ENCODE measurements around the gene ARPC2. TPM values are rescaled to one million over a fixed set of nuclear protein-coding genes. Genes with fewer than 3 reads are reported as not detected.

The ARPC2 gene
- total RNA-seq, 1 donor from 2014 or later: 172 TPM

GRCh38 chr2:218186355-218186766, 30.6 kb upstream of the ARPC2 start:
- Histone ChIP-seq H3K27me3 (ENCODE audit: control insufficient read depth in 3 of 3, insufficient read depth in 3 of 3, low read length in 3 of 3) (peaks cover 0 to under 1% (median 0%) of the 10 kb centered on the region in 3 donors), H3K9ac (ENCODE audit: low read depth in 1 of 3, low read length in 3 of 3) (peak overlapping the region in 1 of 3 donors; percentile 50), H3K27ac (ENCODE audit: low read depth, low read length) (peak overlapping the region; percentile 10), H3K9me3 (ENCODE audit: control insufficient read depth in 3 of 3, low read length in 3 of 3) (no peaks in the 10 kb centered on the region), H3K4me1 (ENCODE audit: control insufficient read depth in 3 of 3, insufficient read depth in 3 of 3, low read length in 3 of 3) (peaks cover 11 to 19% (median 18%) of the 10 kb centered on the region in 3 donors), H3K4me3 (ENCODE audit: low read length in 3 of 3) (peak overlapping the region in 2 of 3 donors; percentile 0 to 24), H3K36me3 (ENCODE audit: control insufficient read depth in 3 of 3, insufficient read depth in 3 of 3, low read length in 3 of 3) (no peaks in the 10 kb centered on the region)

DNA sequence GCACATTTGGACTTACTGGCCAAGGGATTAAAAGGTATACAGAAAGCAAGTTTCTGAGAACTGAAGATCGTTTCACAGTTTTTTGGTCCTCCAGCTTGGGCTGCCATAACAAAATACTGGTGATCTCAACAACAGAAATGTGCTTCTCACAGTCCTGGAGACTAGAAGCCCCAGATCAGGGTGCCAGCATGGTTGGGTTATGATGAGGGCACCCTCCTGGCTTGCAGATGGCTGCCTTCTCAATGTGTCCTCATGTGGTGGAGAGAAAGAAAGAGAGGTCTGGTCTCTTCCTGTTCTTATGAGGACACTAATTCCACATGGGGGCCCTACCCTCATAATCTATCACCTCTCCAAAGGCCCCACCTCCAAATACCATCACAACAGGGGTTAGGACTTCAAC, 30.1 kb upstream of the ARPC2 start:
- Histone ChIP-seq H3K27me3 (ENCODE audit: control insufficient read depth in 3 of 3, insufficient read depth in 3 of 3, low read length in 3 of 3) (no peaks in the 10 kb centered on the region), H3K9me3 (ENCODE audit: control insufficient read depth in 3 of 3, low read length in 3 of 3) (no peaks in the 10 kb centered on the region), H3K9ac (ENCODE audit: low read depth in 1 of 3, low read length in 3 of 3) (peak overlapping the region in 1 of 3 donors; percentile 50), H3K36me3 (ENCODE audit: control insufficient read depth in 3 of 3, insufficient read depth in 3 of 3, low read length in 3 of 3) (no peaks in the 10 kb centered on the region), H3K27ac (ENCODE audit: low read depth, low read length) (peak overlapping the region; percentile 10), H3K4me3 (ENCODE audit: low read length in 3 of 3) (peak overlapping the region in 1 of 3 donors; percentile 24), H3K4me1 (ENCODE audit: control insufficient read depth in 3 of 3, insufficient read depth in 3 of 3, low read length in 3 of 3) (peaks cover 11 to 19% (median 18%) of the 10 kb centered on the region in 3 donors)

DNA sequence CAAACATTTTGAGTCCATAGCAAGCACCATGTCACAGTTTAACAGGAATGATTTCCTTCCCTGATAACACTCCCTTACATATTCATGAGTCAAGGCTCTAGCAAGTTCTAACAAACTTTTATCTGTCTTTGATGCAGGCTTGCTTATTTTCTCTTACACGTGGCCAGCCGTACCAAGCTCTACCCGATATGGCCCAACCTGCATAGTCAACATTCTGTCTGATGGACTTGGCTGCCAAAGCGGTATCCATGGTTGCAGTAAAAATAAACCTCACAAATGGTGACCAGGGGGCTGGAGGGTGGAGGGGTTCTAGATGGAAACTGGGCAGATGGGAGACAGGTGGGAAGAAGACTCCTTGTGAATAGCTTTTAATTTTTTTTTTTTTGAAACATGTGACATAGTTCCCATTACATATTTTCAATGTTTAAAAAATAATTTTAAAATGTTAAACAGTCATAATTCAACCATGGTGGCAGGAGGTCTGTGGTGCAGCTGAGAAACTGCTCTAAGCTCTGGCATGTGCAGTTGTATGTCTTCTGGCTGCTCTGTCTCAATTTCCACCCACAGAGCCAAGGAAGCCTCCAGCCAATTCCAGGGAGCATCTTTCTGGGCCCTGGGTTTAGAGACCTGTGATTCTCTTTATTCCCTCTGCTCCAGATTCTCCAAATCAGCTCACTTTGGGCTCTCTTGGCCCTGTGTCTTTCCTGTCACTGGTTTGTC, 29.5 kb upstream of the ARPC2 start:
- Histone ChIP-seq H3K27ac (ENCODE audit: low read depth, low read length) (peak overlapping the region; percentile 10), H3K9me3 (ENCODE audit: control insufficient read depth in 3 of 3, low read length in 3 of 3) (no peaks in the 10 kb centered on the region), H3K4me1 (ENCODE audit: control insufficient read depth in 3 of 3, insufficient read depth in 3 of 3, low read length in 3 of 3) (peaks cover 11 to 19% (median 18%) of the 10 kb centered on the region in 3 donors), H3K4me3 (ENCODE audit: low read length in 3 of 3) (no peak overlapping the region), H3K27me3 (ENCODE audit: control insufficient read depth in 3 of 3, insufficient read depth in 3 of 3, low read length in 3 of 3) (no peaks in the 10 kb centered on the region), H3K9ac (ENCODE audit: low read depth in 1 of 3, low read length in 3 of 3) (peak overlapping the region in 1 of 3 donors; percentile 50), H3K36me3 (ENCODE audit: control insufficient read depth in 3 of 3, insufficient read depth in 3 of 3, low read length in 3 of 3) (no peaks in the 10 kb centered on the region)

DNA sequence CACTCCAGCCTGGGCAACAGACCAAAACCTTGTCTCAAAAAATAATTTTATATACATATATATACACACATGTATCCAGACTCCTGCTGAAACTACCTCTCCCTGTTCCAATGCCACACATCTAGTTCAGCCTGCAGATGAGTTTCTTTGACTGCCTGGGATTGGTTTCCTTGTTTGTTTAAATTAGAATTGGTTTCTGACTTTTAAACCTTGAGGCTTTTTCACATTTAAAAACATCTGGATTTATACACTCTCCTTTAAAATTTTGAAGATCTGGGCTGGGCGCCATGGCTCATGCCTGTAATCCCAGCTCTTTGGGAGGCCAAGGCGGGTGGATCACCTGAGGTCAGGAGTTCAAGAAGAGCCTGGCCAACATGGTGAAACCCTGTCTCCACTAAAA, 28.5 kb upstream of the ARPC2 start:
- no peak overlapping the region for H3K4me3 ChIP-seq (ENCODE audit: low read length in 3 of 3)
- H3K36me3 ChIP-seq (ENCODE audit: control insufficient read depth in 3 of 3, insufficient read depth in 3 of 3, low read length in 3 of 3): no peaks in the 10 kb centered on the region
- no peak overlapping the region for H3K27ac ChIP-seq (ENCODE audit: low read depth, low read length)
- no peaks in the 10 kb centered on the region for H3K27me3 ChIP-seq (ENCODE audit: control insufficient read depth in 3 of 3, insufficient read depth in 3 of 3, low read length in 3 of 3)
- H3K9me3 ChIP-seq (ENCODE audit: control insufficient read depth in 3 of 3, low read length in 3 of 3): no peaks in the 10 kb centered on the region
- no peak overlapping the region for H3K9ac ChIP-seq (ENCODE audit: low read depth in 1 of 3, low read length in 3 of 3)
- peaks cover 11 to 19% (median 18%) of the 10 kb centered on the region in 3 donors for H3K4me1 ChIP-seq (ENCODE audit: control insufficient read depth in 3 of 3, insufficient read depth in 3 of 3, low read length in 3 of 3)

GRCh38 chr2:218192902-218193430, 24.0 kb upstream of the ARPC2 start:
- no peaks in the 10 kb centered on the region for H3K36me3 ChIP-seq (ENCODE audit: control insufficient read depth in 3 of 3, insufficient read depth in 3 of 3, low read length in 3 of 3)
- no peaks in the 10 kb centered on the region for H3K9me3 ChIP-seq (ENCODE audit: control insufficient read depth in 3 of 3, low read length in 3 of 3)
- no peaks in the 10 kb centered on the region for H3K27me3 ChIP-seq (ENCODE audit: control insufficient read depth in 3 of 3, insufficient read depth in 3 of 3, low read length in 3 of 3)
- peaks cover 0 to under 1% (median 0%) of the 10 kb centered on the region in 3 donors for H3K4me1 ChIP-seq (ENCODE audit: control insufficient read depth in 3 of 3, insufficient read depth in 3 of 3, low read length in 3 of 3)
- H3K9ac ChIP-seq (ENCODE audit: low read depth in 1 of 3, low read length in 3 of 3): no peak overlapping the region
- no peak overlapping the region for H3K4me3 ChIP-seq (ENCODE audit: low read length in 3 of 3)
- no peak overlapping the region for H3K27ac ChIP-seq (ENCODE audit: low read depth, low read length)

DNA sequence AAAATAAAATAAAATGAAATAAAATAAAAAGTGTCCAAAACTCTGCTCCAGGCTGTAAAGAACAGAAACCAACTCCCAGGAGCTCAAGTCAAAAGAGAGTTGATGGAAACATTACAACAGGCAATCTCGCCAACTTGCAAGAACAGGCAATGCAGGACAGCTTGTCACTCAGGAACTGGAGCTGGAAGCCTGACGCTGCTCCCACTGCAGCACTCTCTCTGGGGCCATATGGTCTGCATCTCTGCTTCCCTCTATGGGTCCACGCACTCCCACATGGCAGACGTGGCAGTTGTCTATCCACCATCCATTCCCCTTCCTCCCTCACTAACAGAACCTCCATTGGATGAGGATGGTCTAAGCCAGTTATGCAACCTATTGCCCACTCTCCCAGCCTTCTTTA, 23.3 kb upstream of the ARPC2 start:
- Histone ChIP-seq H3K36me3 (ENCODE audit: control insufficient read depth in 3 of 3, insufficient read depth in 3 of 3, low read length in 3 of 3) (no peaks in the 10 kb centered on the region), H3K4me3 (ENCODE audit: low read length in 3 of 3) (no peak overlapping the region), H3K27ac (ENCODE audit: low read depth, low read length) (no peak overlapping the region), H3K9ac (ENCODE audit: low read depth in 1 of 3, low read length in 3 of 3) (no peak overlapping the region), H3K27me3 (ENCODE audit: control insufficient read depth in 3 of 3, insufficient read depth in 3 of 3, low read length in 3 of 3) (no peaks in the 10 kb centered on the region), H3K4me1 (ENCODE audit: control insufficient read depth in 3 of 3, insufficient read depth in 3 of 3, low read length in 3 of 3) (no peaks in the 10 kb centered on the region), H3K9me3 (ENCODE audit: control insufficient read depth in 3 of 3, low read length in 3 of 3) (no peaks in the 10 kb centered on the region)

GRCh38 chr2:218194880-218195279, 22.1 kb upstream of the ARPC2 start:
- H3K27ac ChIP-seq (ENCODE audit: low read depth, low read length): no peak overlapping the region
- H3K9me3 ChIP-seq (ENCODE audit: control insufficient read depth in 3 of 3, low read length in 3 of 3): no peaks in the 10 kb centered on the region
- H3K4me3 ChIP-seq (ENCODE audit: low read length in 3 of 3): no peak overlapping the region
- no peaks in the 10 kb centered on the region for H3K27me3 ChIP-seq (ENCODE audit: control insufficient read depth in 3 of 3, insufficient read depth in 3 of 3, low read length in 3 of 3)
- no peak overlapping the region for H3K9ac ChIP-seq (ENCODE audit: low read depth in 1 of 3, low read length in 3 of 3)
- no peaks in the 10 kb centered on the region for H3K36me3 ChIP-seq (ENCODE audit: control insufficient read depth in 3 of 3, insufficient read depth in 3 of 3, low read length in 3 of 3)
- H3K4me1 ChIP-seq (ENCODE audit: control insufficient read depth in 3 of 3, insufficient read depth in 3 of 3, low read length in 3 of 3): no peaks in the 10 kb centered on the region

- Histone ChIP-seq H3K36me3 (ENCODE audit: control insufficient read depth in 3 of 3, insufficient read depth in 3 of 3, low read length in 3 of 3) (no peaks in the 10 kb centered on the region), H3K9ac (ENCODE audit: low read depth in 1 of 3, low read length in 3 of 3) (no peak overlapping the region), H3K4me1 (ENCODE audit: control insufficient read depth in 3 of 3, insufficient read depth in 3 of 3, low read length in 3 of 3) (no peaks in the 10 kb centered on the region), H3K27ac (ENCODE audit: low read depth, low read length) (no peak overlapping the region), H3K9me3 (ENCODE audit: control insufficient read depth in 3 of 3, low read length in 3 of 3) (no peaks in the 10 kb centered on the region), H3K4me3 (ENCODE audit: low read length in 3 of 3) (no peak overlapping the region), H3K27me3 (ENCODE audit: control insufficient read depth in 3 of 3, insufficient read depth in 3 of 3, low read length in 3 of 3) (no peaks in the 10 kb centered on the region)
Measured at GRCh38 chr2:218196974-218197373, 20.0 kb upstream of the ARPC2 start.

DNA sequence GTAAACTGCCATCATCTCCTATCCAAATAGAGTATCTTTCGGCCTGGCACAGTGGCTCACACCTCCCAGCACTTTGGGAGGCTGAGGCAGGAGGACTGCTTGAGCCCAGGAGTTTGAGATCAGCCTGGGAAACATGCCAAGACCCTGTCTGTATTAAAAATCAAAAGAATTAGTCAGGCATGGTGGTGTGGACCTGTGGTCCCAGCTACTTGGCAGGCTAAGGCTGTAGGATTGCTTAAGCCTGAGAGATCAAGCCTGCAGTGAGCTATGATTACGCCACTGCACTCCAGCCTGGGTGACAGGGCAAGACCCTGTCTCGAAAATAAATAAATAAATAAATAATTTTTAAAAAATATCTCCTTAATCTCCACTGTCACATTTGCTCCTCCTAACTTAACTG, 14.7 kb upstream of the ARPC2 start:
- H3K27me3 ChIP-seq (ENCODE audit: control insufficient read depth in 3 of 3, insufficient read depth in 3 of 3, low read length in 3 of 3): no peaks in the 10 kb centered on the region
- H3K9me3 ChIP-seq (ENCODE audit: control insufficient read depth in 3 of 3, low read length in 3 of 3): no peaks in the 10 kb centered on the region
- no peaks in the 10 kb centered on the region for H3K4me1 ChIP-seq (ENCODE audit: control insufficient read depth in 3 of 3, insufficient read depth in 3 of 3, low read length in 3 of 3)
- no peak overlapping the region for H3K9ac ChIP-seq (ENCODE audit: low read depth in 1 of 3, low read length in 3 of 3)
- H3K4me3 ChIP-seq (ENCODE audit: low read length in 3 of 3): no peak overlapping the region
- H3K27ac ChIP-seq (ENCODE audit: low read depth, low read length): no peak overlapping the region
- H3K36me3 ChIP-seq (ENCODE audit: control insufficient read depth in 3 of 3, insufficient read depth in 3 of 3, low read length in 3 of 3): no peaks in the 10 kb centered on the region

DNA sequence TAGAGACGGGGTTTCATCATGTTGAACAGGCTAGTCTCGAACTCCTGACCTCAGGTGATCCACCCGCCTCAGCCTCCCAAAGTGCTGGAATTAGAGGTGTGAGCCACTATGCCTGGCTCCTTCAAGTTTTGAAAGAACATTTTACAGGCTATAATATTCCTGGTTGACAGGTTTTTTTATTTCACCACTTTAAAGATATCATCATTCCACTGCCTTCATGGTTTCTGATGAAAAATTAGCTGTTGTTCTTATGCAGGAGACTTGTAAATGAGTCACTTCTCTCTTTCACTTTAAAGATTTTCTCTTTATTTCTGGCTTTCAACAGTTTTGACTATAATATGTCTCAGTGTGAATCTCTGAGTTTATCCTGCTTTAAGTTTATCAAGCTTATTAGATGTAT, 7.9 kb upstream of the ARPC2 start:
- Histone ChIP-seq H3K36me3 (ENCODE audit: control insufficient read depth in 3 of 3, insufficient read depth in 3 of 3, low read length in 3 of 3) (no peaks in the 10 kb centered on the region), H3K4me3 (ENCODE audit: low read length in 3 of 3) (no peak overlapping the region), H3K27me3 (ENCODE audit: control insufficient read depth in 3 of 3, insufficient read depth in 3 of 3, low read length in 3 of 3) (no peaks in the 10 kb centered on the region)

More for the DNA sequence above, 7.9 kb upstream of the ARPC2 start:
- Histone ChIP-seq H3K4me1 (ENCODE audit: control insufficient read depth in 3 of 3, insufficient read depth in 3 of 3, low read length in 3 of 3) (no peaks in the 10 kb centered on the region), H3K9me3 (ENCODE audit: control insufficient read depth in 3 of 3, low read length in 3 of 3) (no peaks in the 10 kb centered on the region), H3K27ac (ENCODE audit: low read depth, low read length) (no peak overlapping the region), H3K9ac (ENCODE audit: low read depth in 1 of 3, low read length in 3 of 3) (no peak overlapping the region)
